ENCODE data around the gene FGA. TPM values are rescaled to one million over a fixed set of nuclear protein-coding genes. Genes with fewer than 3 reads are reported as not detected.

FGA gene
- total RNA-seq, 1 experiment from 2014 or later, result 71.8 TPM

GRCh38 chr4:154583677-154584076 lies 6.9 kb downstream of the FGA start:
- TF ChIP-seq, protein P1, sequence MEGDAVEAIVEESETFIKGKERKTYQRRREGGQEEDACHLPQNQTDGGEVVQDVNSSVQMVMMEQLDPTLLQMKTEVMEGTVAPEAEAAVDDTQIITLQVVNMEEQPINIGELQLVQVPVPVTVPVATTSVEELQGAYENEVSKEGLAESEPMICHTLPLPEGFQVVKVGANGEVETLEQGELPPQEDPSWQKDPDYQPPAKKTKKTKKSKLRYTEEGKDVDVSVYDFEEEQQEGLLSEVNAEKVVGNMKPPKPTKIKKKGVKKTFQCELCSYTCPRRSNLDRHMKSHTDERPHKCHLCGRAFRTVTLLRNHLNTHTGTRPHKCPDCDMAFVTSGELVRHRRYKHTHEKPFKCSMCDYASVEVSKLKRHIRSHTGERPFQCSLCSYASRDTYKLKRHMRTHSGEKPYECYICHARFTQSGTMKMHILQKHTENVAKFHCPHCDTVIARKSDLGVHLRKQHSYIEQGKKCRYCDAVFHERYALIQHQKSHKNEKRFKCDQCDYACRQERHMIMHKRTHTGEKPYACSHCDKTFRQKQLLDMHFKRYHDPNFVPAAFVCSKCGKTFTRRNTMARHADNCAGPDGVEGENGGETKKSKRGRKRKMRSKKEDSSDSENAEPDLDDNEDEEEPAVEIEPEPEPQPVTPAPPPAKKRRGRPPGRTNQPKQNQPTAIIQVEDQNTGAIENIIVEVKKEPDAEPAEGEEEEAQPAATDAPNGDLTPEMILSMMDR (IDR thresholded peaks at IDR 0.05; ENCODE audit: insufficient read depth in 1 of 2, low read depth in 1 of 2, low read length in 1 of 2, severe bottlenecking in 1 of 2, unreplicated experiment in 1 of 2), result no peak
- Mint-ChIP-seq H3K27me3 (ENCODE audit: insufficient read depth, unreplicated experiment) (no peaks in the 10 kb centered on the region), H3K9me3 (ENCODE audit: unreplicated experiment) (no peaks in the 10 kb centered on the region), H3K27ac (ENCODE audit: unreplicated experiment) (no peak overlapping the region), H3K4me3 (ENCODE audit: unreplicated experiment) (no peak overlapping the region), H3K36me3 (ENCODE audit: insufficient read depth, unreplicated experiment) (peaks cover 10% of the 10 kb centered on the region), H3K4me1 (ENCODE audit: low read depth, unreplicated experiment) (no peaks in the 10 kb centered on the region)
- ChIA-PET CTCF (interaction anchor here (1.6 kb wide), 1 partner anchor 24 kb away, joined by 3 read pairs; no protein-coding TSS in a partner anchor), POLR2A (no interaction called here)
- intact Hi-C loops (cut with micrococcal nuclease; ENCODE audit: unreplicated experiment), result no loop called here
- Histone ChIP-seq H3K4me1 (no peaks in the 10 kb centered on the region), H3K9me3 (no peaks in the 10 kb centered on the region), H3K36me3 (ENCODE audit: control insufficient read depth, insufficient read depth, low read length) (peaks cover 2% of the 10 kb centered on the region; the same call in 1 of the 2 replicates), H3K4me3 (ENCODE audit: low read depth, low read length) (no peak overlapping the region), H3K27me3 (replicated peaks; ENCODE audit: control insufficient read depth, insufficient read depth, low read length) (no peaks in the 10 kb centered on the region)
- DNase-seq, result no peak
- BruUV-seq (replicated peaks), result no TSS peak

DNA sequence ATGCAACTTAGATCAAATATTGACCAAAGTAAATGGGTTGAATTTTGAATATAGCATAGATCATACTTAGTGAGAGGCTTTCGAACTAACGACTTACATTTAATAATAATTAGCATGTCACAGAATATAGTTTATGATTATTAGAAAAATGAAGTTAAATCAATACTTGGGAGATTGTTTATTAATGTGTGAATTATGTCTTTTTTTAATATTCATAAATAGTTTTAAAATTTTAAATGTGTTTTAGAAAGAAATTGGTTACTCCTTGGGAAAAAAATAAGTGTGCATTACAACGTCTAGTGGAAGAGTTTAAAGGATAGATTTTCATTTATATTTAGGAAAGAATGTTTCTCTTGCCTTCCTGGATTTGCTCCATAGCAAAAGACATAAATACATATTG lies 7.3 kb downstream of the FGA start:
- H3K27ac Mint-ChIP-seq (ENCODE audit: unreplicated experiment), result no peak overlapping the region
- POLR2A ChIA-PET, result no interaction called here
- Histone ChIP-seq H3K36me3 (ENCODE audit: control insufficient read depth, insufficient read depth, low read length) (peaks cover 2% of the 10 kb centered on the region; the same call in 1 of the 2 replicates), H3K4me3 (ENCODE audit: low read depth, low read length) (no peak overlapping the region), H3K27me3 (replicated peaks; ENCODE audit: control insufficient read depth, insufficient read depth, low read length) (no peaks in the 10 kb centered on the region), H3K9me3 (no peaks in the 10 kb centered on the region), H3K4me1 (no peaks in the 10 kb centered on the region)
- H3K9me3 Mint-ChIP-seq (ENCODE audit: unreplicated experiment), result no peaks in the 10 kb centered on the region
- CTCF ChIA-PET, result no interaction called here
- no peaks in the 10 kb centered on the region for H3K4me1 Mint-ChIP-seq (ENCODE audit: low read depth, unreplicated experiment)
- BruUV-seq (replicated peaks), result no TSS peak
- H3K36me3 Mint-ChIP-seq (ENCODE audit: insufficient read depth, unreplicated experiment), result peaks cover 10% of the 10 kb centered on the region
- no peak overlapping the region for H3K4me3 Mint-ChIP-seq (ENCODE audit: unreplicated experiment)
- TF ChIP-seq, protein P1 (IDR thresholded peaks at IDR 0.05; ENCODE audit: insufficient read depth in 1 of 2, low read depth in 1 of 2, low read length in 1 of 2, severe bottlenecking in 1 of 2, unreplicated experiment in 1 of 2), result no peak
- intact Hi-C loops (cut with micrococcal nuclease; ENCODE audit: unreplicated experiment), result no loop called here
- no peaks in the 10 kb centered on the region for H3K27me3 Mint-ChIP-seq (ENCODE audit: insufficient read depth, unreplicated experiment)
- DNase-seq, result no peak

- H3K27me3 Mint-ChIP-seq (ENCODE audit: insufficient read depth, unreplicated experiment), result no peaks in the 10 kb centered on the region
- H3K36me3 Mint-ChIP-seq (ENCODE audit: insufficient read depth, unreplicated experiment), result peaks cover 10% of the 10 kb centered on the region
- H3K4me3 Mint-ChIP-seq (ENCODE audit: unreplicated experiment), result no peak overlapping the region
- H3K4me1 ChIP-seq, result no peaks in the 10 kb centered on the region
- ChIA-PET CTCF (no interaction called here), POLR2A (no interaction called here)
- H3K27ac Mint-ChIP-seq (ENCODE audit: unreplicated experiment), result no peak overlapping the region
- intact Hi-C loops (cut with micrococcal nuclease; ENCODE audit: unreplicated experiment), result no loop called here
- no peak for DNase-seq
- no peaks in the 10 kb centered on the region for H3K9me3 ChIP-seq
- TF ChIP-seq, protein P1 (IDR thresholded peaks at IDR 0.05; ENCODE audit: insufficient read depth in 1 of 2, low read depth in 1 of 2, low read length in 1 of 2, severe bottlenecking in 1 of 2, unreplicated experiment in 1 of 2), result no peak
- BruUV-seq (replicated peaks), result no TSS peak
- no peaks in the 10 kb centered on the region for H3K4me1 Mint-ChIP-seq (ENCODE audit: low read depth, unreplicated experiment)
- no peak overlapping the region for H3K4me3 ChIP-seq (ENCODE audit: low read depth, low read length)
- H3K9me3 Mint-ChIP-seq (ENCODE audit: unreplicated experiment), result no peaks in the 10 kb centered on the region
- H3K36me3 ChIP-seq (ENCODE audit: control insufficient read depth, insufficient read depth, low read length), result peaks cover 2% of the 10 kb centered on the region; the same call in 1 of the 2 replicates
- H3K27me3 ChIP-seq (replicated peaks; ENCODE audit: control insufficient read depth, insufficient read depth, low read length), result no peaks in the 10 kb centered on the region
Observed at GRCh38 chr4:154582723-154583122, 7.8 kb downstream of the FGA start.

Measured in Caco-2 (cell line).